Left cardiac atrium (tissue), 2 donors: ENCODE measurements around the gene UBC. TPM values are rescaled to one million over a fixed set of nuclear protein-coding genes. Genes with fewer than 3 reads are reported as not detected.

Source experiments
- microRNA-seq, 2 donors: library from miRNA; unstranded; fragments of <30 nt; microRNA quantifications; one replicate each; pipeline ENCODE4 v1.2.0, GENCODE V29; 2020
- total RNA-seq, 2 donors: library from RNA; stranded (reverse); fragmentation: NEBNext Ultra II Directional; extraction: Animal tissue kit (Norgen Biotek cat#: 25700); gene quantifications; one replicate each; pipeline ENCODE4 v1.2.1, GENCODE V29; 2021
- donor health status: DM: no; HTN: yes; CAD: no; lungs with severe emphysema.
- donor health status: DM: yes; HTN: yes; CAD: no.

UBC gene
- total RNA-seq, 2 donors from 2014 or later, result 977 to 1,049 TPM

Small RNA genes lying within 50 kb of the gene (microRNA-seq; reads per million reads assigned to microRNA genes)
- 0.40 to 0.82 reads per million in 2 donors for gene MIR5188

Other genes with a start within 250 kb of the UBC start
- 10 to 100 TPM; 26.2 to 31.3 TPM for gene SCARB1, start 50.8 kb downstream of the UBC start, total RNA-seq
- 10 to 100 TPM in 1 of 2 donors, 1 to 10 TPM in 1; 7.9 to 13.3 TPM for gene DHX37, start 74.5 kb upstream of the UBC start, total RNA-seq
- gene BRI3BP, start 79.0 kb upstream of the UBC start, total RNA-seq, result 1 to 10 TPM; 5.4 to 6.0 TPM
- 10 to 100 TPM; 17.5 to 23.6 TPM for gene AACS, start 150.8 kb upstream of the UBC start, total RNA-seq